K562 (cell line): Measurements from ENCODE around the gene G6PC2. TPM values are rescaled to one million over a fixed set of nuclear protein-coding genes. Genes with fewer than 3 reads are reported as not detected.
A peak's percentile ranks its signal among the peaks of the same experiment; 100 is the strongest.

ENCODE experiments used
- ATAC-seq: fragments of 200-7000 bp; cut with Tn5 transposase; 3 replicates; pipeline ENCODE4 v1.9.1; 2020; ENCODE audit warnings: moderate library complexity
- BruUV-seq: library from RNA; stranded (reverse); fragments of 400-500 nt; replicated peaks from 2 replicates; lab custom pipeline; 2021; lab: Mats Ljungman, UMichigan
- CTCF ChIA-PET: fragments of 300-600 bp; formaldehyde crosslinking; extraction: SDS; loops from one replicate; lab custom pipeline; 2021; ENCODE audit warnings: low intra/inter-chr PET ratio; lab: Yijun Ruan, JAX
- POLR2A ChIA-PET: fragments of 300-600, 350-650 bp; sonication (Branson Sonifier 250); formaldehyde crosslinking; extraction: SDS; loops from one replicate; lab custom pipeline; 2021; ENCODE audit warnings: antibody characterized with exemption, inconsistent platforms; lab: Yijun Ruan, JAX
- DNase-seq, 4 experiments: peaks; one replicate each; pipeline versions ENCODE4 v3.0.0 to v3.0.0-alpha.2; 2011 to 2018; ENCODE audit warnings: low spot score in 3 of 4, mixed read lengths in 3 of 4; ENCODE audit errors: extremely low read depth in 1 of 4
- FAIRE-seq: peaks from 2 replicates; lab custom pipeline; 2011; peaks lifted over from hg19 to GRCh38; lab: Jason Lieb, UNC
- H2AFZ ChIP-seq: 2 replicates; pipeline ENCODE4 v1.6.0; 2011; ENCODE audit warnings: low read depth, low read length, control low read depth, inconsistent platforms
- H3K27ac ChIP-seq: fragments of 200-600 bp; 3 replicates; pipeline ENCODE4 v1.8.0; 2011; ENCODE audit warnings: low read depth, mild to moderate bottlenecking, control low read depth, inconsistent platforms, low read length, moderate library complexity, mixed read lengths; ENCODE audit errors: extremely low read depth
- H3K27me3 ChIP-seq, 2 experiments: fragments of 300-600 bp in 1 of 2; 2 replicates in 1 of 2; 3 replicates in 1 of 2; pipeline versions ENCODE4 v1.6.0 to v1.8.0; 2011; ENCODE audit warnings: inconsistent platforms in 2 of 2, low read length in 2 of 2, mild to moderate bottlenecking in 1 of 2, mixed read lengths in 1 of 2, moderate library complexity in 1 of 2; ENCODE audit not compliant: control insufficient read depth in 2 of 2, insufficient read depth in 2 of 2
- H3K36me3 ChIP-seq: fragments of 300-600 bp; 3 replicates; pipeline ENCODE4 v1.8.0; 2011; ENCODE audit warnings: mild to moderate bottlenecking, low read length, inconsistent platforms; ENCODE audit not compliant: control insufficient read depth, insufficient read depth
- H3K4me1 ChIP-seq, 2 experiments: fragments of 200-600 bp in 1 of 2; replicated peaks in 1 of 2; 2 replicates in 1 of 2; 3 replicates in 1 of 2; pipeline versions ENCODE4 v1.5.1 to v1.8.0; 2011; ENCODE audit warnings: inconsistent platforms in 2 of 2, low read length in 2 of 2, mild to moderate bottlenecking in 1 of 2, mixed read lengths in 1 of 2, moderate library complexity in 1 of 2; ENCODE audit not compliant: control insufficient read depth in 2 of 2, insufficient read depth in 2 of 2
- H3K4me2 ChIP-seq: 2 replicates; pipeline ENCODE4 v1.6.1; 2011; ENCODE audit warnings: low read length, control low read depth, inconsistent platforms, mixed read lengths; ENCODE audit not compliant: insufficient read depth
- H3K4me3 ChIP-seq: fragments of 200-600 bp; sonication (generic), shearing (Covaris generic); 2 replicates; pipeline ENCODE4 v1.5.1; 2016; ENCODE audit warnings: control low read depth, inconsistent platforms
- H3K79me2 ChIP-seq: fragments of 200-600 bp; 3 replicates; pipeline ENCODE4 v1.8.0; 2011; ENCODE audit warnings: low read length, inconsistent platforms; ENCODE audit not compliant: control insufficient read depth, insufficient read depth
- H3K9ac ChIP-seq, 2 experiments: 2 replicates each; pipeline versions ENCODE4 v1.6.0 to v1.6.1; 2011; ENCODE audit warnings: low read depth in 2 of 2, low read length in 2 of 2, control low read depth in 1 of 2, inconsistent platforms in 1 of 2, mild to moderate bottlenecking in 1 of 2, mixed read lengths in 1 of 2; ENCODE audit not compliant: insufficient read depth in 1 of 2
- H3K9me1 ChIP-seq: one replicate; pipeline ENCODE4 v1.6.0; 2011; ENCODE audit warnings: inconsistent platforms, mild to moderate bottlenecking, low read length, moderate library complexity; ENCODE audit not compliant: control insufficient read depth, insufficient read depth
- H3K9me3 ChIP-seq: replicated peaks from 2 replicates; pipeline ENCODE4 v1.5.1; 2011; ENCODE audit warnings: low read depth, low read length, inconsistent platforms; ENCODE audit not compliant: control insufficient read depth, insufficient read depth
- H4K20me1 ChIP-seq: replicated peaks from 2 replicates; pipeline ENCODE4 v1.6.1; 2011; ENCODE audit warnings: low read length, inconsistent platforms, mixed read lengths; ENCODE audit not compliant: control insufficient read depth, insufficient read depth
- CREM ChIP-seq: IDR thresholded peaks from 2 replicates; pipeline ENCODE4 v1.6.1; 2014; ENCODE audit warnings: antibody characterized with exemption, low read depth
- DMBX1 ChIP-seq: fragments of 250-450 bp; sonication (Bioruptor Pico); IDR thresholded peaks from 2 replicates; pipeline ENCODE4 v1.8.0; 2022; ENCODE audit warnings: inconsistent platforms, mild to moderate bottlenecking, moderate library complexity, borderline replicate concordance
- DNMT1 ChIP-seq: fragments of 450-650 bp; IDR thresholded peaks from 2 replicates; pipeline ENCODE4 v1.6.1; 2016; ENCODE audit warnings: antibody characterized with exemption, mild to moderate bottlenecking
- ESRRB ChIP-seq: fragments of 250-450 bp; sonication (Bioruptor Pico); IDR thresholded peaks from 2 replicates; pipeline ENCODE4 v1.5.0; 2020; ENCODE audit warnings: mild to moderate bottlenecking, moderate library complexity, borderline replicate concordance
- ETV6 ChIP-seq, 3 experiments: fragments of 150-350 bp in 1 of 3; sonication (generic) in 1 of 3; formaldehyde crosslinking in 1 of 3; IDR thresholded peaks; 2 replicates each; pipeline versions ENCODE4 v1.6.1 to v1.8.0; 2014 to 2022; ENCODE audit warnings: borderline replicate concordance in 2 of 3, low read depth in 2 of 3, antibody characterized with exemption in 1 of 3, low read length in 1 of 3, mild to moderate bottlenecking in 1 of 3, missing genetic modification reagents in 1 of 3
- FOXK2 ChIP-seq, 2 experiments: fragments of 450-650 bp; IDR thresholded peaks in 1 of 2; conservative IDR thresholded peaks in 1 of 2; 2 replicates each; pipeline ENCODE4 v1.6.1; 2016; ENCODE audit warnings: low read depth in 2 of 2, mild to moderate bottlenecking in 1 of 2
- GMEB1 ChIP-seq: fragments of 250-450 bp; sonication (Bioruptor Pico); IDR thresholded peaks from 2 replicates; pipeline ENCODE4 v1.4.0; 2020; ENCODE audit warnings: mild to moderate bottlenecking
- HNRNPUL1 ChIP-seq: fragments of 200-400 bp; formaldehyde crosslinking; IDR thresholded peaks from 2 replicates; pipeline ENCODE4 v1.6.1; 2017; ENCODE audit warnings: low read length
- HSF4 ChIP-seq: fragments of 250-450 bp; sonication (Bioruptor Pico); IDR thresholded peaks from 2 replicates; pipeline ENCODE4 v2.1.2; 2022; ENCODE audit warnings: mild to moderate bottlenecking, moderate library complexity, borderline replicate concordance
- MCM5 ChIP-seq: fragments of 450-650 bp; IDR thresholded peaks from 2 replicates; pipeline ENCODE4 v1.6.1; 2016; ENCODE audit warnings: low read depth
- PHB2 ChIP-seq: fragments of 450-650 bp; IDR thresholded peaks from 2 replicates; pipeline ENCODE4 v1.6.1; 2017; ENCODE audit warnings: low read depth
- PRPF4 ChIP-seq: fragments of 200-400 bp; formaldehyde crosslinking; IDR thresholded peaks from one replicate; pipeline ENCODE4 v1.6.1; 2017; ENCODE audit warnings: low read length, low read depth, mild to moderate bottlenecking; ENCODE audit not compliant: insufficient read depth, poor library complexity, severe bottlenecking
- RBBP5 ChIP-seq: fragments of 200-600 bp; sonication (generic); IDR thresholded peaks from 2 replicates; pipeline ENCODE4 v1.6.1; 2012; ENCODE audit warnings: borderline replicate concordance, mild to moderate bottlenecking, low read length, control low read depth, inconsistent platforms; ENCODE audit not compliant: insufficient read depth, poor library complexity, severe bottlenecking
- RBM25 ChIP-seq: fragments of 200-400 bp; formaldehyde crosslinking; IDR thresholded peaks from 2 replicates; pipeline ENCODE4 v1.6.1; 2018; ENCODE audit warnings: low read length, low read depth, moderate library complexity; ENCODE audit not compliant: severe bottlenecking
- U2AF2 ChIP-seq: fragments of 200-400 bp; formaldehyde crosslinking; optimal IDR thresholded peaks from 2 replicates; pipeline ENCODE3; 2017; ENCODE audit warnings: low read depth, mild to moderate bottlenecking, low read length
- ZKSCAN1 ChIP-seq: fragments of 150-350 bp; IDR thresholded peaks from 2 replicates; pipeline ENCODE4 v1.6.1; 2016; ENCODE audit warnings: low read depth, low read length
- ZNF3 ChIP-seq: fragments of 250-450 bp; sonication (Bioruptor Pico); IDR thresholded peaks from 2 replicates; pipeline ENCODE4 v1.5.0; 2021; ENCODE audit warnings: mild to moderate bottlenecking, moderate library complexity
- ZNF518B ChIP-seq: fragments of 250-450 bp; sonication (Bioruptor Pico); IDR thresholded peaks from 2 replicates; pipeline ENCODE4 v1.5.0; 2021; ENCODE audit warnings: mild to moderate bottlenecking, moderate library complexity
- ZNF583 ChIP-seq: fragments of 250-450 bp; sonication (Bioruptor Pico); IDR thresholded peaks from 2 replicates; pipeline ENCODE4 v1.4.0; 2020
- WGBS: fragments of 100-300 bp; shearing (Covaris generic); methylation state at CpG from one replicate; pipeline ENCODE4 v1.1.6; 2016; ENCODE audit warnings: low coverage, mixed read lengths; ENCODE audit not compliant: insufficient coverage; ENCODE audit errors: missing lambda C conversion rate; 5-methylcytosine and 5-hydroxymethylcytosine counted together
- in situ Hi-C: fragments of 300-500 bp; cut with MboI; formaldehyde crosslinking; loops from 4 replicates; pipeline ENCODE4 v1.15.0; 2018; ENCODE audit warnings: inconsistent platforms, mixed read lengths
- intact Hi-C: fragments of 100-400 bp; cut with micrococcal nuclease; formaldehyde crosslinking; loops from 2 replicates; pipeline ENCODE4 v1.14.2; 2022
- polyA plus RNA-seq, 8 experiments: library from polyadenylated mRNA; depleted of rRNA in 4 of 8; stranded (reverse) in 5 of 8; unstranded in 3 of 8; fragments of >200 nt; fragmentation: Nextera tagmentation in 2 of 8; fragmentation: Illumina TruSeq in 1 of 8; extraction: Ambion mirVana in 2 of 8; extraction: Trizol in 1 of 8; gene quantifications; 2 replicates each; pipeline versions ENCODE4 v1.2.1 to v1.2.3, GENCODE V29; 2011 to 2014; ENCODE audit warnings: inconsistent platforms in 1 of 8, missing spikeins in 1 of 8
- total RNA-seq, 7 experiments: library from RNA; depleted of rRNA in 6 of 7; stranded (reverse); fragments of >200 nt in 6 of 7; fragmentation: Illumina TruSeq in 2 of 7; extraction: Trizol in 2 of 7; gene quantifications; 2 replicates each; pipeline versions ENCODE4 v1.2.1 to v1.2.3, GENCODE V29; 2011 to 2021; ENCODE audit warnings: low replicate concordance in 1 of 7

The G6PC2 gene
- total and polyA plus RNA-seq, 9 of the 15 experiments (the other 6 are each of a cell fraction or from before 2014, with no cell fraction given) = 0.03 to 0.15 TPM; not detected in 7

- Histone ChIP-seq H2AFZ (peak overlapping the region; percentile 85), H3K4me3 (no peak overlapping the region), H3K79me2 (no peaks in the 10 kb centered on the region), H3K9me3 (no peaks in the 10 kb centered on the region; the same call in 1 of the 2 replicates), H3K27me3 (no peaks in the 10 kb centered on the region), H3K9ac (no peak overlapping the region), H3K4me2 (no peak overlapping the region), H3K9me1 (no peaks in the 10 kb centered on the region), H3K36me3 (no peaks in the 10 kb centered on the region), H3K4me1 (peaks cover 0 to 42% of the 10 kb centered on the region in 2 experiments; a peak in 3 of 5 replicates), H3K27ac (no peak overlapping the region), H4K20me1 (no peaks in the 10 kb centered on the region)
- in situ Hi-C loops = no loop called here
- peak in 2 of 4 experiments; percentile 42 to 56 for DNase-seq
- ATAC-seq = peak; percentile 83
- FAIRE-seq = no peak
- CTCF ChIA-PET = no interaction called here
- POLR2A ChIA-PET = interaction anchor here (1.0 kb wide), 1 partner anchor 94 kb away, joined by 3 read pairs; no protein-coding TSS in a partner anchor
- WGBS = 26% methylated on average over 3 of the region's 3 CpGs
- intact Hi-C loops = loop anchor here (10.0 kb wide), 1 partner anchor 451 kb away; no protein-coding TSS in a partner anchor
- no TSS peak for BruUV-seq
- TF ChIP-seq ZNF3 (CRISPR knock-in tag) = no peak
- no peak for TF ChIP-seq ZNF518B (CRISPR knock-in tag)
- no peak for TF ChIP-seq HSF4
- TF ChIP-seq U2AF2 = no peak
- no peak for TF ChIP-seq ZKSCAN1
- no peak for TF ChIP-seq HNRNPUL1
- TF ChIP-seq ETV6 (IDR thresholded peaks at IDR 0.05; ENCODE audit: borderline replicate concordance in 1 of 2, low read depth in 2 of 2, low read length in 1 of 2) = no peak
- no peak for TF ChIP-seq ETV6 (CRISPR knock-in tag; IDR thresholded peaks at IDR 0.05; ENCODE audit: borderline replicate concordance)
- no peak for TF ChIP-seq ZNF583 (CRISPR knock-in tag)
- TF ChIP-seq RBBP5 = no peak
- peak; percentile 54; the same call in 1 of the 2 replicates for TF ChIP-seq DMBX1 (CRISPR knock-in tag)
- no peak for TF ChIP-seq PRPF4
- no peak for TF ChIP-seq RBM25
- no peak for TF ChIP-seq GMEB1 (CRISPR knock-in tag)
- TF ChIP-seq MCM5 = no peak
- TF ChIP-seq DNMT1 = no peak
- TF ChIP-seq ESRRB (CRISPR knock-in tag) = no peak
- TF ChIP-seq CREM = no peak
- TF ChIP-seq PHB2 = no peak
- TF ChIP-seq FOXK2 (conservative IDR thresholded peaks at IDR 0.05 in 1 of 2, IDR thresholded peaks at IDR 0.05 in 1 of 2; ENCODE audit: low read depth in 2 of 2) = no peak
Observed at GRCh38 chr2:168944065-168944464, 43.0 kb downstream of the G6PC2 start.
